H1 (cell line): Measurements from ENCODE around the gene MADD. TPM values are rescaled to one million over a fixed set of nuclear protein-coding genes. Genes with fewer than 3 reads are reported as not detected.

Experiments used
- CBX5 ChIP-seq: fragments of 300-800, 300-1000 bp; sonication (generic); IDR thresholded peaks from 2 replicates; pipeline ENCODE4 v1.7.1; 2016; ENCODE audit warnings: antibody characterized with exemption, low read length, low read depth
- CHD1 ChIP-seq: IDR thresholded peaks from 2 replicates; pipeline ENCODE4 v1.6.1; 2012; ENCODE audit warnings: low read depth, low read length, improper control_type of control experiment
- E2F6 ChIP-seq: IDR thresholded peaks from 2 replicates; pipeline ENCODE4 v1.6.1; 2012; ENCODE audit warnings: inconsistent platforms
- EZH2 ChIP-seq: fragments of 200-600 bp; sonication (generic); IDR thresholded peaks from 2 replicates; pipeline ENCODE4 v1.7.1; 2012; ENCODE audit warnings: low read depth, mild to moderate bottlenecking, moderate library complexity, low read length, inconsistent platforms; ENCODE audit not compliant: severe bottlenecking
- POU5F1 ChIP-seq: IDR thresholded peaks from 2 replicates; pipeline ENCODE4 v1.6.1; 2011; ENCODE audit warnings: low read depth, mild to moderate bottlenecking, low read length, moderate library complexity
- RBBP5 ChIP-seq: IDR thresholded peaks from 2 replicates; pipeline ENCODE4 v1.7.1; 2012; ENCODE audit warnings: low read depth, mild to moderate bottlenecking, inconsistent platforms, low read length, moderate library complexity, borderline replicate concordance
- RXRA ChIP-seq: IDR thresholded peaks from 2 replicates; pipeline ENCODE4 v1.6.1; 2011; ENCODE audit warnings: low read depth, mild to moderate bottlenecking, low read length, moderate library complexity; ENCODE audit not compliant: insufficient read depth
- SP4 ChIP-seq: IDR thresholded peaks from 2 replicates; pipeline ENCODE4 v1.6.1; 2012; ENCODE audit warnings: low read length, inconsistent platforms
- USF2 ChIP-seq: IDR thresholded peaks from 2 replicates; pipeline ENCODE4 v1.6.1; 2011; ENCODE audit warnings: low read length, improper control_type of control experiment
- polyA plus RNA-seq, 7 experiments: library from polyadenylated mRNA; depleted of rRNA in 3 of 7; stranded (reverse) in 5 of 7; unstranded in 2 of 7; fragments of >200 nt in 5 of 7; fragments of 200-250 nt in 2 of 7; gene quantifications; 1 replicate in 5 of 7; 2 replicates in 1 of 7; 4 replicates in 1 of 7; pipeline versions ENCODE4 v1.2.1 to v1.2.3, GENCODE V29; 2011 to 2013; ENCODE audit warnings: missing spikeins in 2 of 7, mixed read lengths in 2 of 7
- total RNA-seq: library from RNA; stranded (reverse); fragmentation: NEBNext Ultra II Directional; extraction: Animal tissue kit (Norgen Biotek cat#: 25700); gene quantifications from 2 replicates; pipeline ENCODE4 v1.2.1, GENCODE V29; 2021

MADD gene
- total and polyA plus RNA-seq, 2 of the 8 experiments (the other 6 are each of a cell fraction or from before 2014, with no cell fraction given), result 32.5 to 45.4 TPM

DNA sequence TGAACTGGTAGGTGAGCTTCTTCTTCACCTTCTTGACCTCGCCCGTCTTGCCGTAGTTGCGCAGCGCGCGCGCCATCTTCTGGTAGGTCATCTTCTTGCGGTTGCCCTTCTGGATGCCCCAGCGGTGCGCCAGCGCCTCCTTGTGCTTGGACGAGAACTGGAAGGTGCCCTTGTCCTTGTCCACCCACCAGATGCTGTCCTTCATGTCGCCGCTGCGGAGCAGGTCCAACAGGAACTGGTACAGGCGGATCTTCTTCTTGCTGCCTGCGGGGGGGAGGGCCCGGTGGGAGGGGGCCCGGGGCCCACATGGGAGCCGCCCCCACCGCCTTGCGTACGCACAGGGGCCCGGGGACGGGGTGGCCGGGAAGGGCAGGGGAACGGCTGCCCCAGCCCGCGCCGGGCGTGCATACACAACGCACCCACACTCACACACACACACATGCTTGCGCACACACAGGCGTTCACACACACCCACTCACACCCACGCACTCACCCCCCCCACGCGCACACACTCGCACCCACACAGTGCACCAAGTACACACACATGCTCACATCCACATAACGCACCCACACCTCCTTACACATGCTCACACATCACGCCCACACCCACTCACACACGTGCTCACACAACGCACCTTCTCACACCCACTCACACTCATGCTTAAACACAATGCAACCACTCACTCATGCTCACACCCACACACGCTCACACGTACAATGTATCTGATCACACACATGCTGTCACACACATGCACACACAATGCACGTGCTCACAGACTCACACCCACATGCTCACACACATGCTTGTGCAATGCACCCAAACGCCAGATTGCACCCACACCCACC, 85.6 kb downstream of the MADD start (continued):
- TF ChIP-seq E2F6 (no peak; the same call in 1 of the 2 replicates), RXRA (no peak), SP4 (no peak), RBBP5 (no peak), CHD1 (no peak), EZH2 (no peak), POU5F1 (no peak), CBX5 (no peak), USF2 (no peak)
